SK-N-SH (cell line): Measurements from ENCODE around the gene ACTN4. TPM values are rescaled to one million over a fixed set of nuclear protein-coding genes. Genes with fewer than 3 reads are reported as not detected.
"Not testable (repeated sequence)": the region's sequence is repeated elsewhere in the genome, so short reads cannot be mapped to it uniquely, and the experiment has no call there.

Experiments
- CTCF ChIA-PET: fragments of 300-600, 350-600 bp; formaldehyde crosslinking; extraction: SDS; loops from one replicate; lab custom pipeline; 2021; lab: Yijun Ruan, JAX
- POLR2A ChIA-PET: fragments of 350-600 bp; sonication (Branson Sonifier 250); formaldehyde crosslinking; extraction: SDS; loops from one replicate; lab custom pipeline; 2020; ENCODE audit warnings: antibody characterized with exemption, inconsistent platforms; lab: Yijun Ruan, JAX
- DNase-seq: peaks from one replicate; pipeline ENCODE4 v3.0.0; 2012
- H2AFZ ChIP-seq: fragments of 200-600 bp; sonication (generic); 2 replicates; pipeline ENCODE4 v1.8.1; 2016; ENCODE audit warnings: antibody characterized with exemption, mild to moderate bottlenecking, low read depth
- H3F3A ChIP-seq: fragments of 200-600 bp; sonication (generic); replicated peaks from 2 replicates; pipeline ENCODE3; 2016; ENCODE audit warnings: antibody characterized with exemption, mild to moderate bottlenecking; ENCODE audit not compliant: insufficient read depth
- H3K27ac ChIP-seq, 2 experiments: fragments of 200-500 bp in 1 of 2; fragments of 200-600 bp in 1 of 2; sonication (Bioruptor generic) in 1 of 2; sonication (generic), shearing (Covaris generic) in 1 of 2; 2 replicates each; pipeline versions ENCODE4 v1.5.1 to v1.6.1; 2014 to 2016; ENCODE audit warnings: low read depth in 2 of 2, inconsistent platforms in 1 of 2, low read length in 1 of 2, mild to moderate bottlenecking in 1 of 2, mixed read lengths in 1 of 2
- H3K27me3 ChIP-seq: fragments of 200-600 bp; sonication (generic), shearing (Covaris generic); 2 replicates; pipeline ENCODE4 v1.6.1; 2016; ENCODE audit warnings: mixed run types; ENCODE audit not compliant: insufficient read depth
- H3K36me3 ChIP-seq, 2 experiments: fragments of 200-500 bp in 1 of 2; fragments of 200-600 bp in 1 of 2; sonication (Bioruptor generic) in 1 of 2; sonication (generic) in 1 of 2; replicated peaks in 1 of 2; 2 replicates each; pipeline versions ENCODE3 to v1.5.1; 2014 to 2016; ENCODE audit warnings: low read length in 1 of 2, mild to moderate bottlenecking in 1 of 2; ENCODE audit not compliant: insufficient read depth in 2 of 2, control insufficient read depth in 1 of 2
- H3K4me1 ChIP-seq, 2 experiments: fragments of 200-500 bp in 1 of 2; fragments of 200-600 bp in 1 of 2; sonication (Bioruptor generic) in 1 of 2; sonication (generic), shearing (Covaris generic) in 1 of 2; 2 replicates each; pipeline versions ENCODE4 v1.5.1 to v1.6.1; 2014 to 2016; ENCODE audit warnings: low read depth in 1 of 2, low read length in 1 of 2, mixed run types in 1 of 2; ENCODE audit not compliant: insufficient read depth in 2 of 2, control insufficient read depth in 1 of 2
- H3K4me2 ChIP-seq: fragments of 200-600 bp; sonication (generic), shearing (Covaris generic); 2 replicates; pipeline ENCODE4 v1.6.1; 2017; ENCODE audit warnings: mixed run types
- H3K4me3 ChIP-seq, 2 experiments: fragments of 200-500 bp in 1 of 2; fragments of 200-600 bp in 1 of 2; sonication (Bioruptor generic) in 1 of 2; sonication (generic), shearing (Covaris generic) in 1 of 2; 2 replicates each; pipeline versions ENCODE4 v1.5.1 to v1.8.1; 2014 to 2016; ENCODE audit warnings: low read depth in 2 of 2, inconsistent platforms in 1 of 2, low read length in 1 of 2, mild to moderate bottlenecking in 1 of 2, mixed read lengths in 1 of 2, moderate library complexity in 1 of 2
- H3K79me2 ChIP-seq: fragments of 200-600 bp; sonication (generic); 2 replicates; pipeline ENCODE4 v1.8.1; 2017; ENCODE audit warnings: mild to moderate bottlenecking; ENCODE audit not compliant: insufficient read depth
- H3K9ac ChIP-seq: fragments of 200-600 bp; sonication (generic); 2 replicates; pipeline ENCODE4 v1.6.1; 2017; ENCODE audit warnings: mixed run types
- H3K9me2 ChIP-seq: fragments of 200-600 bp; sonication (generic); 2 replicates; pipeline ENCODE4 v1.6.1; 2017; ENCODE audit warnings: mixed run types
- H3K9me3 ChIP-seq: fragments of 200-600 bp; sonication (generic); 2 replicates; pipeline ENCODE4 v1.6.1; 2017; ENCODE audit warnings: mixed run types, mild to moderate bottlenecking, moderate library complexity
- H4K20me1 ChIP-seq: fragments of 200-600 bp; sonication (generic); 2 replicates; pipeline ENCODE4 v1.6.1; 2017; ENCODE audit warnings: mild to moderate bottlenecking, mixed run types; ENCODE audit not compliant: insufficient read depth
- CHD2 ChIP-seq: fragments of 150-350 bp; IDR thresholded peaks from 2 replicates; pipeline ENCODE4 v1.6.1; 2018; ENCODE audit warnings: low read length; ENCODE audit not compliant: partially characterized antibody
- CTCF ChIP-seq: fragments of 200-600 bp; sonication (generic); IDR thresholded peaks from 2 replicates; pipeline ENCODE4 v1.6.1; 2017; ENCODE audit warnings: antibody characterized with exemption, mild to moderate bottlenecking, moderate library complexity
- ELF1 ChIP-seq: IDR thresholded peaks from 2 replicates; pipeline ENCODE4 v1.4.0; 2012
- EP300 ChIP-seq, 2 experiments: IDR thresholded peaks; 2 replicates each; pipeline versions ENCODE4 v1.4.0 to v1.6.1; 2012; ENCODE audit warnings: borderline replicate concordance in 1 of 2, low read depth in 1 of 2, low read length in 1 of 2
- EZH2phosphoT487 ChIP-seq: fragments of 200-600 bp; sonication (generic); IDR thresholded peaks from 2 replicates; pipeline ENCODE4 v1.6.1; 2017; ENCODE audit warnings: low read depth, mixed run types, mild to moderate bottlenecking, antibody characterized with exemption, moderate library complexity, borderline replicate concordance
- FOSL2 ChIP-seq: IDR thresholded peaks from 2 replicates; pipeline ENCODE4 v1.4.0; 2012; ENCODE audit warnings: low read depth, mild to moderate bottlenecking, moderate library complexity, borderline replicate concordance
- FOXM1 ChIP-seq: IDR thresholded peaks from 2 replicates; pipeline ENCODE4 v1.4.0; 2012; ENCODE audit warnings: low read depth, mild to moderate bottlenecking
- IRF3 ChIP-seq: fragments of 150-350 bp; IDR thresholded peaks from 2 replicates; pipeline ENCODE4 v1.6.1; 2016; ENCODE audit warnings: mild to moderate bottlenecking, low read depth, low read length
- JUND ChIP-seq: IDR thresholded peaks from 2 replicates; pipeline ENCODE4 v1.4.0; 2012
- NFIC ChIP-seq: IDR thresholded peaks from 2 replicates; pipeline ENCODE4 v1.4.0; 2012; ENCODE audit warnings: borderline replicate concordance
- NRF1 ChIP-seq: IDR thresholded peaks from 2 replicates; pipeline ENCODE4 v1.6.1; 2012; ENCODE audit warnings: low read depth, mild to moderate bottlenecking, low read length
- POLR2AphosphoS5 ChIP-seq: IDR thresholded peaks from 2 replicates; pipeline ENCODE4 v1.6.1; 2012; ENCODE audit warnings: low read depth, low read length
- RAD21 ChIP-seq: IDR thresholded peaks from 2 replicates; pipeline ENCODE4 v1.6.1; 2012; ENCODE audit warnings: mild to moderate bottlenecking, low read length
- RCOR1 ChIP-seq: fragments of 150-350 bp; IDR thresholded peaks from 2 replicates; pipeline ENCODE4 v1.6.1; 2017; ENCODE audit warnings: antibody characterized with exemption, low read length
- RFX5 ChIP-seq: IDR thresholded peaks from 2 replicates; pipeline ENCODE4 v1.6.1; 2012; ENCODE audit warnings: mild to moderate bottlenecking, improper control_type of control experiment, low read length
- RXRA ChIP-seq: IDR thresholded peaks from 2 replicates; pipeline ENCODE4 v1.4.0; 2012; ENCODE audit warnings: low read depth, mild to moderate bottlenecking, borderline replicate concordance
- TAF1 ChIP-seq: IDR thresholded peaks from 2 replicates; pipeline ENCODE4 v1.6.1; 2012; ENCODE audit warnings: low read depth, mild to moderate bottlenecking, low read length, moderate library complexity, borderline replicate concordance
- TCF12 ChIP-seq: IDR thresholded peaks from 2 replicates; pipeline ENCODE4 v1.4.0; 2012
- YY1 ChIP-seq: IDR thresholded peaks from 2 replicates; pipeline ENCODE4 v1.4.0; 2012; ENCODE audit warnings: low read depth, mild to moderate bottlenecking
- WGBS: methylation state at CpG from one replicate; pipeline ENCODE4 v1.1.6; 2017; ENCODE audit warnings: low lambda C conversion rate; 5-methylcytosine and 5-hydroxymethylcytosine counted together
- polyA plus RNA-seq, 3 experiments: library from polyadenylated mRNA; depleted of rRNA; stranded (reverse); fragments of >200 nt; gene quantifications; 2 replicates each; pipeline ENCODE4 v1.2.3, GENCODE V29; 2012
- TF ChIP-seq, protein P1 (sequence below): IDR thresholded peaks from 2 replicates; pipeline ENCODE4 v1.4.0; 2012; ENCODE audit warnings: low read depth, borderline replicate concordance
- TF ChIP-seq, protein P2 (sequence below): IDR thresholded peaks from 2 replicates; pipeline ENCODE4 v1.4.0; 2012; ENCODE audit warnings: low read depth, borderline replicate concordance

ACTN4 gene
- polyA plus RNA-seq, 1 of the 3 experiments (the other 2 are of a cell fraction) = 598 TPM

GRCh38 chr19:38647368-38647965 is at the start of gene ACTN4 (continued):
- TF ChIP-seq, protein P1, sequence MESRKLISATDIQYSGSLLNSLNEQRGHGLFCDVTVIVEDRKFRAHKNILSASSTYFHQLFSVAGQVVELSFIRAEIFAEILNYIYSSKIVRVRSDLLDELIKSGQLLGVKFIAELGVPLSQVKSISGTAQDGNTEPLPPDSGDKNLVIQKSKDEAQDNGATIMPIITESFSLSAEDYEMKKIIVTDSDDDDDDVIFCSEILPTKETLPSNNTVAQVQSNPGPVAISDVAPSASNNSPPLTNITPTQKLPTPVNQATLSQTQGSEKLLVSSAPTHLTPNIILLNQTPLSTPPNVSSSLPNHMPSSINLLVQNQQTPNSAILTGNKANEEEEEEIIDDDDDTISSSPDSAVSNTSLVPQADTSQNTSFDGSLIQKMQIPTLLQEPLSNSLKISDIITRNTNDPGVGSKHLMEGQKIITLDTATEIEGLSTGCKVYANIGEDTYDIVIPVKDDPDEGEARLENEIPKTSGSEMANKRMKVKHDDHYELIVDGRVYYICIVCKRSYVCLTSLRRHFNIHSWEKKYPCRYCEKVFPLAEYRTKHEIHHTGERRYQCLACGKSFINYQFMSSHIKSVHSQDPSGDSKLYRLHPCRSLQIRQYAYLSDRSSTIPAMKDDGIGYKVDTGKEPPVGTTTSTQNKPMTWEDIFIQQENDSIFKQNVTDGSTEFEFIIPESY = no peak
- peak; percentile 60; the same call in 1 of the 2 replicates for TF ChIP-seq FOSL2
- TF ChIP-seq NFIC = no peak
- no peak for TF ChIP-seq JUND
- TF ChIP-seq TAF1 = peak; percentile 94
- no peak; a peak in 1 of 4 replicates for TF ChIP-seq EP300 (IDR thresholded peaks at IDR 0.05; ENCODE audit: borderline replicate concordance in 1 of 2, low read depth in 1 of 2, low read length in 1 of 2)
- TF ChIP-seq IRF3 = no peak
- TF ChIP-seq RAD21 = no peak; the same call in 1 of the 2 replicates
- TF ChIP-seq EZH2phosphoT487 = no peak
- TF ChIP-seq RCOR1 = no peak
- 0 out of 2 replicates have a peak, but pooled peaks have one; percentile 26 for TF ChIP-seq YY1

DNA sequence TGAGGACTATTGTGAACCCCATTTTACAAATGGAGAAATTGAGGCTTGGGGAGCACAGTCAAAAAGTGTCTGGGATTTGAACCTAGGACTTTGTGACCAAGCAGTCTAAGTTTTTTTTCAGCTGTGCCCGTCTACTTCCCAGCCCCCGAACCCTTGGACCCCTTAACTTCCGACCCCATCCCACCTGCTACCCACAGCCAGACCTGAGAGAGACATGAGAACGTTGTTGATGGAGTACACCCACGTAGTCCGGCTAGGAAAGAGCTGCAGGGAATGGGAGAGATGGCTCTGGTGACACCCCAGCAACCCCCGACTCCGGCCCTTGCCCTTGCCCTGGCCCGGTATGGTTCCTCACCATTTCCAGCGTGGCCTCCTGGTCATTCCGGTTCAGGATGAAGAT is 47.7 kb upstream of the ACTN4 start:
- ChIA-PET POLR2A (no interaction called here), CTCF (no interaction called here)
- Histone ChIP-seq H3K27me3 (no peaks in the 10 kb centered on the region), H3K9ac (no peak overlapping the region), H2AFZ (no peak overlapping the region), H3K4me1 (no peaks in the 10 kb centered on the region; a peak in 1 of 4 replicates), H3K9me2 (no peaks in the 10 kb centered on the region), H3K4me2 (no peak overlapping the region), H3F3A (peaks cover 11% of the 10 kb centered on the region), H3K9me3 (no peaks in the 10 kb centered on the region), H3K36me3 (no peaks in the 10 kb centered on the region), H4K20me1 (no peaks in the 10 kb centered on the region), H3K27ac (no peak overlapping the region), H3K79me2 (no peaks in the 10 kb centered on the region), H3K4me3 (no peak overlapping the region)
- TF ChIP-seq, protein P1 = no peak
- TF ChIP-seq FOXM1 (no peak), POLR2AphosphoS5 (no peak), NRF1 (no peak), FOSL2 (no peak), CTCF (no peak), RXRA (no peak), ELF1 (no peak), TCF12 (no peak), CHD2 (no peak), RAD21 (no peak), RFX5 (no peak)
- TF ChIP-seq, protein P2, sequence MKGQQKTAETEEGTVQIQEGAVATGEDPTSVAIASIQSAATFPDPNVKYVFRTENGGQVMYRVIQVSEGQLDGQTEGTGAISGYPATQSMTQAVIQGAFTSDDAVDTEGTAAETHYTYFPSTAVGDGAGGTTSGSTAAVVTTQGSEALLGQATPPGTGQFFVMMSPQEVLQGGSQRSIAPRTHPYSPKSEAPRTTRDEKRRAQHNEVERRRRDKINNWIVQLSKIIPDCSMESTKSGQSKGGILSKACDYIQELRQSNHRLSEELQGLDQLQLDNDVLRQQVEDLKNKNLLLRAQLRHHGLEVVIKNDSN = no peak
- no peak for DNase-seq
- 44% methylated on average over 11 of the region's 11 CpGs for WGBS

- H3K4me2 ChIP-seq, H3K9me3 ChIP-seq, H2AFZ ChIP-seq, H3K4me3 ChIP-seq, H3K9ac ChIP-seq, H3K79me2 ChIP-seq, H3K27ac ChIP-seq, H3K36me3 ChIP-seq, DNase-seq, H3K9me2 ChIP-seq, H3K27me3 ChIP-seq, H3K4me1 ChIP-seq, CTCF ChIA-PET, POLR2A ChIA-PET, H4K20me1 ChIP-seq: not testable (repeated sequence)
- peaks cover 11% of the 10 kb centered on the region for H3F3A ChIP-seq
- 92% methylated on average over 5 of the region's 5 CpGs for WGBS
Measured at GRCh38 chr19:38602856-38603255, 44.6 kb upstream of the ACTN4 start.
